ENCODE data around the gene IVL.

IVL gene, protein sequence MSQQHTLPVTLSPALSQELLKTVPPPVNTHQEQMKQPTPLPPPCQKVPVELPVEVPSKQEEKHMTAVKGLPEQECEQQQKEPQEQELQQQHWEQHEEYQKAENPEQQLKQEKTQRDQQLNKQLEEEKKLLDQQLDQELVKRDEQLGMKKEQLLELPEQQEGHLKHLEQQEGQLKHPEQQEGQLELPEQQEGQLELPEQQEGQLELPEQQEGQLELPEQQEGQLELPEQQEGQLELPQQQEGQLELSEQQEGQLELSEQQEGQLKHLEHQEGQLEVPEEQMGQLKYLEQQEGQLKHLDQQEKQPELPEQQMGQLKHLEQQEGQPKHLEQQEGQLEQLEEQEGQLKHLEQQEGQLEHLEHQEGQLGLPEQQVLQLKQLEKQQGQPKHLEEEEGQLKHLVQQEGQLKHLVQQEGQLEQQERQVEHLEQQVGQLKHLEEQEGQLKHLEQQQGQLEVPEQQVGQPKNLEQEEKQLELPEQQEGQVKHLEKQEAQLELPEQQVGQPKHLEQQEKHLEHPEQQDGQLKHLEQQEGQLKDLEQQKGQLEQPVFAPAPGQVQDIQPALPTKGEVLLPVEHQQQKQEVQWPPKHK

GRCh38 chr1:152907686-152908601, at the start of gene IVL:
IVL (plus strand) TSS chr1:152908546; CDS start chr1:152909798, 1,252 bp downstream.
- no peak for DNase-seq (ENCODE audit: low read depth)

DNA sequence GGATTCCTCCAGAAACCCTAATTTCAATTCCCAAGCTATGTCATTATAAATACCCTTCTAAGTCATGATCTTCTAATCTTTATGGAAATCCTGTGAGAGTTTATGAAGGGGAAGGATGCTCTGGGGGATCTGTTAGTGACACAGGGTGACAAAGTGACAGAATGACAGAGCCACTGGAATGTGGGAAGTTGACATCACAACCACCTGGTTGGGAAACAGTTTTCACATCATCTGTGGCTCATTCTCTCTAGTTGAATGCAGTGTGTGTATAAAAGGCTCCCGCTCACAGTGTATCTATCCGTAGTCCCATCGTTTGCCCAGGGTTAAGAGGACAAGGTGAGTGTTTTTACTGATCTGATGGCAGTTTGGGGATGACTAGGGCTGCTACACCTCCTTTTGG, 48.6 kb upstream of the IVL start, which contains the start of gene LCE7A:
LCE7A (plus strand) TSS at position 301 of the 400 bp plus-strand sequence. CDS start 702 bp downstream, outside the sequence.
- DNase-seq (ENCODE audit: low read depth): no peak

- no peak for DNase-seq (ENCODE audit: low read depth)
Observed at GRCh38 chr1:152860129-152860528, 48.2 kb upstream of the IVL start.

GRCh38 chr1:152861374-152861773, 47.0 kb upstream of the IVL start:
- DNase-seq (ENCODE audit: low read depth): no peak

DNA sequence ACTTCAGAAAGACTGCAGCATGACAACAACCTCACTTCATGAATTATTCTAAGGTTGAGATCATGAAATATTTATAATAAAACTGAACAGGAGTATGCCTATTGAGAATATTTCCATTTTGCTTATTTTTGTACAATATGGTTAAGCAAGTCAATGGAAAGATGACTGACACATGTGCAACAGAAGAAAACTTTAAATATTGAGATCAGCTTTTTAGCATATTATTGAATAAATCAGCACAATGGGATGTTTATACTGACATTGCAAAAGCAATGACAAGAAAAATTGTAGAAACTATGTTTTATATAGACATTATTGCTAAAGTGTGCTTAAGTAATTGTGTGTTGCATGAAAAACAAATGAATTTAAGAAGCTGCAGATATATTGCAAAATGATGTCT, 43.9 kb upstream of the IVL start:
- DNase-seq (ENCODE audit: low read depth): no peak

GRCh38 chr1:152866321-152866720, 42.0 kb upstream of the IVL start:
- no peak for DNase-seq (ENCODE audit: low read depth)

GRCh38 chr1:152869808-152870419, 38.4 kb upstream of the IVL start:
- peak; percentile 26 for DNase-seq (ENCODE audit: low read depth)

DNA sequence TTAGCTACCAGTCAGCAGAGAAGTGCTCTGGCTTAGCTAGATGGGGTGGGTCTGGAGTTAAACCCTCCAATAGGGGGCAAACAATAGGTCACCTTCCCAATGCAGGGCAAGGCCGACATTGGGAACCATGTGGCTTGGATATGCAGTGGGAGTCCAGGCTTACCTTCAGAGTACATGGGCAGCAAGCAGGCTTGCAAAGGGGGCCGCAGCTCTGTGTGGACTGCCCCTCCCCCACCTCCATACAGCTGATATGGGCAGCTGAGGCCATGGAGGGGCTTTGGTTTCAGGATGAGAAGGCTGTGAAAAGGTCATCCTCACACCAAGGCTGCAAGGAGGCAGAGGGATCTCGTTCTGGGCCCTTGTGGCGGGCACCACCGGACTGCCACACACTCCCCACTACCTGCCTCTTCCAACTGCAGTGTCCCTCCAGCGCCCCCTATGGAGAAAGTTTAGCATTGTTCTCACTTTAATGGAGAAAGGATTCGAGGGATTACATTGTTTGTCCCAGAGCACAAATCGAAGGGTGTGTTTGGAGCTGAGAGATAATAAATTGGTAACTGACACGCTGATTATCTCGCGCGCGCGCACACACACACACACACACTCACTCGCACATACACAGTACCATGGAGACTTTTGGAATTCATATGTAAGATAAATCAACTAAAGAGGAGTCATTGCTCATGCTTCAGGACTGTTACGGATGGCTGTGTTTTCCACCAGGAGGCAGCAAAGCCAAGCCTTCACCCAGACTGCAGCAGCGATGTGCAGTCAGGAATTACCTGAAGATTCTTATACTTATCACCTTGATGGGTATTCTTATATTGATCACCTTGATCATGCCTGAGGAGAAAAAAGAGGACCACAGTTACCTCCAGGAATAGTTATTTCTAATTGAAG, 37.3 kb upstream of the IVL start:
- DNase-seq (ENCODE audit: low read depth): no peak

GRCh38 chr1:152871731-152872126, 36.6 kb upstream of the IVL start:
- no peak for DNase-seq (ENCODE audit: low read depth)

DNA sequence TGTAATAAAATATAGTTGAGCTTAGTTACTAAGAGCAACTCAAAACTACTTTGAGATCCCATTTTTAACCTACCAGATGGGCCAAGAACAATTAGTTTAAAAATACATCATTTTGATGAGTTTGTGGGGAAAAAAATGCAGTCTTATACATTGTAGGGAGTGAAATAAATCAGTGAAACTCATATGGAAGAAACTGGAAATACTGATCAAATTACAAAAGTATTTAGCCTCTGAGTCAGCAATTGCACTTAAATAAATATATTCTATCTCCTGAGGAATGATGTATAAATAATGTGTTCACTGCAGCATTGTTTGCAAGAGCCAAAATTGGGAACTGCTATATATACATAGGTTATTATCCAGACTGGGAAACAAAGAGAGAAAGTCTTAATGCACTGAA, 34.9 kb upstream of the IVL start:
- no peak for DNase-seq (ENCODE audit: low read depth)

DNA sequence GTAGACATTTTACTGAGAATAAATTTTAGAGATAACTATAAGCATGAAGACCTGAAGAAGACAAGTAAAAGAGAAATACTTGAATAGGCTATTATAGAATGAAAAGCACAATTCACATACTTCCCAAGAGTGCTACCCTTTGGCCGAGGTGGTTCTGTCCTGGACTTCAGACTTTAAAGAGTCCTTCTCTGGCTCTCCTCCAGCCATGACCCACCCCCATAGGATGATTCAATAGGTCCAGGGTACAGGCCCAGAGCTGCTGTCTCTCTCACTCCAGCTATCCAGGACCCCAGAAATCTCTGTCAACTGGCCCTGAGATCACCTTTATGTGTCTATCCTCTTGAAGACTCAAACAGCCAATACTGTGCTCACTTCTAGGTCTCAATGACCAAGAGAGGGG, 31.5 kb upstream of the IVL start:
- DNase-seq (ENCODE audit: low read depth): no peak

GRCh38 chr1:152878042-152878441, 30.3 kb upstream of the IVL start, which contains the start of gene SMCP:
SMCP (plus strand) TSS chr1:152878322; CDS start chr1:152884423, 6,101 bp downstream.
- no peak for DNase-seq (ENCODE audit: low read depth)

DNA sequence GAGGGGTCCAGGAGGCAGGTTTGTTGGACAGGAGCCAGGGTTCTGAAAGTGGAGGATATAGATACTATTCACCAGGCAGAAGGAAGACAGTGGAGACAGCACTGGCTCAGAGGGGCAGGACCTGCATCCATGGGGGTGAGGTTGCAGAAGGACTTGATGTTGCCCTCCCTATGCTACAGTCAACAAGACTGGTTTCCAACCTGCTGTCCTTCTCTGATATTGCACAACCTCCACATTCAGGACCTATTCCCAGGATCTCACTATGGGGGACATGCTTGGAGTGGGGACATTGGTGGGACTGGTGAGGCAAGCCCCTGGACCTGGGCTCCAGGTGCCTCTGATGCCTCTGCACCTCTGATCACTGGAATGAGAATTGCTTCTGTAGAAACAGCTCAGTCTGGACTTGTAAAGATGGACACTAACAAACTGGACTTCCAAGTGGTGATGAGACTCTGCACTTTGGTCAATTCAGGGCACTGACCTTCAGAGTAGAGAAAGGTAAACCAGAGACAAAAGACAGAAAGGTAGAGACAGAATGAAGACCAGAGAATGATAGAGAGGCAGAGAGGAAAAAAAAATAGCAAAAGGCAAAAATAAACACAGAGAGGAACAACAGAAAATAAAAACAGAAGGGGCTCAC, 28.7 kb upstream of the IVL start:
- no peak for DNase-seq (ENCODE audit: low read depth)

GRCh38 chr1:152880316-152880715, 28.0 kb upstream of the IVL start:
- no peak for DNase-seq (ENCODE audit: low read depth)

DNA sequence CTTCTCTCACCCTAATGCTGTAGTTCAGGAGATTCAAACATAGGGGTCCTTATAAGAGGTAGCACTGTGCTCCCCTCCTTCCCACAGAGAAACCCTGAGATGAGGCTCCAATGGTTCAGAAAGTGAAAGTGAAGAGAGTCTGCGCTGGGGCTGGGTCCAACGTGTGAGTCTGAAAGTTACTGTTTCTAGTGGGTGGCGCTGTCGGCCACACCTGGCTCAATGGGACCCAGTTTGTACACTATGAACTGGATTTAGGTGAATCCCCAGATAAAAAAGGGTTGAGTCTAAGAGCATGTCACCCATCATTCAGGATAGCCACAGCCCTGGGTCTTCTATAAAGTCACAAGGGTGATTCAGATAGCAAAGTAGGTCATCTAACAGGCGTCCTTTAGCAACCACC, 27.4 kb upstream of the IVL start:
- DNase-seq (ENCODE audit: low read depth): no peak

DNA sequence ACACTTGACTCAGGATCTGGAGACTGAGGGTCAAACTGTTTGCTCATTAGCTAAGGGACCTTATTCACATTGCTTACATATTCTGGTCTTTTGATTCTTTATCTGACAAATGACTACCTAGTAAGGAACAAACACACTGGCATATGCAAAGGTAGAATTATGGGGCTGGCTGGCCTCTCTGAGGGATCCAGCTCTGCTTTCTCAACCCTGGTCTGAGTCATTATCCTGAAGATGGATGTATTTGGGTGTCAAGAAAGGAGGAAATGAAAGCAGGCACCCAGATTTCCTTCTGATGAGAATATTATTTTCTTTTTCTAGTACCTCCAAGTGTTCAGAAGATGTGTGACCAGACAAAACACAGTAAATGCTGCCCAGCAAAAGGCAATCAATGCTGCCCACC, 24.3 kb upstream of the IVL start:
- no peak for DNase-seq (ENCODE audit: low read depth)

GRCh38 chr1:152884506-152884905, 23.8 kb upstream of the IVL start:
- DNase-seq (ENCODE audit: low read depth): no peak

DNA sequence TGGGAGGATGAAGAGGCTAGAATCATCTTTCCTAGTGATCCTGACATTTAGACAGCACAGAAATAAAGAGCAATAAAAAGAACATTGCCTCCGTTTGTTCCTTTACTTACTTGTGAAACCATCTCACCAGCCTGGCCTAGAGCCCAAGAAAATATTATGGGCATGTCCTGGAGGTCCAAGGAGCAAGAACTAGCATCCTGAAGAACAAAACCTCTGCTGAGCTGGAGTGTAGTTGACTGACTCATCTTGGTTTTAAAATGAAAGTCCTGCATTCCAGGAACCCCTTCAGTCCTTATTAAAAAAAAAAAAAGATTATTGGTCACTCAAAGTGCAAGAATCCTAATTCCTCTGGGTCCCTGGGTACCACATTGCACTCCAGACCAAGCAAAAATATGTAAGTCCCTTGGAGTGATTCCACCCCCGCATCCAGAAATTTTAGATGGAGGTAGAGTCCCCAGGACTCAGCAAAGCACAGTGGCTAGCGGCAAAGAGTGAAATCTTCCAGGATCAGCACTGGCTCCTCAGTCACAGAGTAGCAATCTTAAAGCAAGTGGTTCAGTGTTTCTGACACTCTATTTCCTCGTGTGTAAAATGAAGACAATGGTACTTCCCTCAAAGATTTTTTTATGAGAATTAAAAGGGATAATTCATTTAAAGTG, 23.3 kb upstream of the IVL start:
- DNase-seq (ENCODE audit: low read depth): no peak

DNA sequence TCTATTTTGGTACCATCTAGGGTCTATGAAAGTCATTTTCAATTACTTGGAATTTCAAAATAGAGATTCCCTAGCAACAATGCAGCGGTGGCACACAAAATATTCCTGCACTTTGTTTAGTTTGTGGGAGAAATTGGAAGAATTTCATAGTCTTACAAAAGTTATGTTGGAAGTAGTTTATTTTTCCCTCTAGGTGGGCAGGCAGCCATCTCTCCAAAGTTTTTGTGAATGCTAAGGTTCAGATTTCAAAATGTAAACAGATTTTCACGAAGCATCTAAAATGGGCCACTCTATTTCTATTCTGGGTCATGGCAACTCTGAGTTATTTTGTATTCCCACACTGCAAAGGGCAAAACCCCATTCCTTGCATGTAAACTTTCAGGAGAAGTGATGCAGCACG, 22.3 kb upstream of the IVL start:
- DNase-seq (ENCODE audit: low read depth): no peak
